Activated T-helper 1 cell treated with anti-CD3 and anti-CD28 coated beads, Interleukin-12 subunit alpha, Interleukin-12 subunit beta, Interleukin-2, Interleukin-4 antibody, amounts not matched to agents 30 ng/mL and 10 ng/mL and 1 ng/mL, durations not matched to agents 14 hours and 24 hours and 36 hours (primary cell): ENCODE data around the gene IRF9. TPM values are rescaled to one million over a fixed set of nuclear protein-coding genes. Genes with fewer than 3 reads are reported as not detected.

Source experiments
- DNase-seq: peaks from one replicate; pipeline ENCODE4 v3.0.0; 2021; ENCODE audit warnings: low spot score
- H3K27ac Mint-ChIP-seq: one replicate; pipeline ENCODE4 v1.8.0; 2021; ENCODE audit warnings: mild to moderate bottlenecking, mixed read lengths
- H3K27me3 Mint-ChIP-seq: one replicate; pipeline ENCODE4 v1.8.0; 2022; ENCODE audit warnings: mild to moderate bottlenecking, moderate library complexity, mixed read lengths; ENCODE audit not compliant: insufficient read depth
- H3K36me3 Mint-ChIP-seq: one replicate; pipeline ENCODE4 v1.8.0; 2021; ENCODE audit warnings: low read depth, mixed read lengths
- H3K4me1 Mint-ChIP-seq: one replicate; pipeline ENCODE4 v1.8.0; 2021; ENCODE audit warnings: low read depth, mixed read lengths
- H3K4me3 Mint-ChIP-seq: one replicate; pipeline ENCODE4 v1.8.0; 2021; ENCODE audit warnings: mild to moderate bottlenecking, moderate library complexity, mixed read lengths
- H3K9me3 Mint-ChIP-seq: one replicate; pipeline ENCODE4 v1.8.0; 2021; ENCODE audit warnings: mixed read lengths
- intact Hi-C: fragments of 100-400 bp; cut with micrococcal nuclease; formaldehyde crosslinking; loops from one replicate; pipeline ENCODE4 v1.15.1; 2024
- total RNA-seq: library from RNA; stranded (reverse); gene quantifications from 2 replicates; pipeline ENCODE4 v1.2.3, GENCODE V29; 2022

The IRF9 gene
- total RNA-seq, 1 donor from 2014 or later = 152 TPM

GRCh38 chr14:24162093-24162492 is 1.0 kb downstream of the IRF9 start:
- Mint-ChIP-seq H3K4me1 (peaks cover 66% of the 10 kb centered on the region), H3K27me3 (peaks cover 4% of the 10 kb centered on the region)
- intact Hi-C loops = loop anchor here (5.0 kb wide), 1 partner anchor 270 kb away; no protein-coding TSS in a partner anchor

GRCh38 chr14:24164518-24164991 is 3.5 kb downstream of the IRF9 start:
- peak overlapping the region; percentile 99 for H3K4me3 Mint-ChIP-seq
- H3K9me3 Mint-ChIP-seq = no peaks in the 10 kb centered on the region
- H3K36me3 Mint-ChIP-seq = peaks cover 63% of the 10 kb centered on the region
- no peak for DNase-seq
- peaks cover 77% of the 10 kb centered on the region for H3K4me1 Mint-ChIP-seq
- peak overlapping the region; percentile 60 for H3K27ac Mint-ChIP-seq
- intact Hi-C loops = loop anchor here (5.0 kb wide), 1 partner anchor 268 kb away; no protein-coding TSS in a partner anchor
- H3K27me3 Mint-ChIP-seq = peaks cover 4% of the 10 kb centered on the region

More at GRCh38 chr14:24162093-24162492, 1.0 kb downstream of the IRF9 start:
- DNase-seq = no peak
- Mint-ChIP-seq H3K36me3 (peaks cover 62% of the 10 kb centered on the region), H3K9me3 (no peaks in the 10 kb centered on the region), H3K4me3 (peak overlapping the region; percentile 99), H3K27ac (peak overlapping the region; percentile 99)

GRCh38 chr14:24165785-24166184 is 4.7 kb downstream of the IRF9 start:
- H3K27ac Mint-ChIP-seq = peak overlapping the region; percentile 6
- no peaks in the 10 kb centered on the region for H3K9me3 Mint-ChIP-seq
- no peak overlapping the region for H3K4me3 Mint-ChIP-seq
- H3K4me1 Mint-ChIP-seq = peaks cover 70% of the 10 kb centered on the region
- H3K36me3 Mint-ChIP-seq = peaks cover 59% of the 10 kb centered on the region
- intact Hi-C loops = no loop called here
- H3K27me3 Mint-ChIP-seq = peaks cover 3% of the 10 kb centered on the region
- no peak for DNase-seq

- peaks cover 50% of the 10 kb centered on the region for H3K36me3 Mint-ChIP-seq
- no peak overlapping the region for H3K4me3 Mint-ChIP-seq
- peak overlapping the region; percentile 75 for H3K27ac Mint-ChIP-seq
- no peaks in the 10 kb centered on the region for H3K9me3 Mint-ChIP-seq
- intact Hi-C loops = no loop called here
- DNase-seq = no peak
- no peaks in the 10 kb centered on the region for H3K27me3 Mint-ChIP-seq
- H3K4me1 Mint-ChIP-seq = peaks cover 60% of the 10 kb centered on the region
These were observed 6.5 kb downstream of the IRF9 start for GRCh38 chr14:24167469-24168114.

- Mint-ChIP-seq H3K4me1 (peaks cover 24% of the 10 kb centered on the region), H3K36me3 (peaks cover 38% of the 10 kb centered on the region)
- intact Hi-C loops = no loop called here
These were observed 10.6 kb downstream of the IRF9 start, which contains the start of gene REC8 for GRCh38 chr14:24171422-24172260. TSS of gene REC8 (plus strand) at chr14:24172080. CDS start at chr14:24172553, 473 bp downstream.

GRCh38 chr14:24172261-24172860 is 11.3 kb downstream of the IRF9 start:
- peaks cover 20% of the 10 kb centered on the region for H3K4me1 Mint-ChIP-seq
- no peaks in the 10 kb centered on the region for H3K27me3 Mint-ChIP-seq
- peak overlapping the region; percentile 55 for H3K27ac Mint-ChIP-seq

More at GRCh38 chr14:24171422-24172260, 10.6 kb downstream of the IRF9 start, which contains the start of gene REC8:
- H3K27ac Mint-ChIP-seq = peak within 1 kb of the TSS; percentile 55
- no peaks in the 10 kb centered on the region for H3K27me3 Mint-ChIP-seq
- DNase-seq = no peak
- H3K9me3 Mint-ChIP-seq = no peaks in the 10 kb centered on the region
- peak within 1 kb of the TSS; percentile 65 for H3K4me3 Mint-ChIP-seq

GRCh38 chr14:24172871-24173281 is 11.8 kb downstream of the IRF9 start:
- Mint-ChIP-seq H3K4me3 (no peak overlapping the region), H3K9me3 (no peaks in the 10 kb centered on the region), H3K27me3 (no peaks in the 10 kb centered on the region), H3K4me1 (peaks cover 16% of the 10 kb centered on the region), H3K36me3 (peaks cover 39% of the 10 kb centered on the region), H3K27ac (no peak overlapping the region)
- no peak for DNase-seq
- intact Hi-C loops = no loop called here

More at GRCh38 chr14:24172261-24172860, 11.3 kb downstream of the IRF9 start:
- no peaks in the 10 kb centered on the region for H3K9me3 Mint-ChIP-seq
- no peak for DNase-seq
- peaks cover 41% of the 10 kb centered on the region for H3K36me3 Mint-ChIP-seq
- peak overlapping the region; percentile 37 for H3K4me3 Mint-ChIP-seq
- intact Hi-C loops = no loop called here

GRCh38 chr14:24176599-24176998 is 15.5 kb downstream of the IRF9 start:
- Mint-ChIP-seq H3K4me1 (peaks cover 1% of the 10 kb centered on the region), H3K36me3 (peaks cover 52% of the 10 kb centered on the region), H3K4me3 (no peak overlapping the region), H3K9me3 (no peaks in the 10 kb centered on the region), H3K27me3 (no peaks in the 10 kb centered on the region), H3K27ac (no peak overlapping the region)
- no peak for DNase-seq
- intact Hi-C loops = no loop called here

GRCh38 chr14:24177041-24177825 is 16.2 kb downstream of the IRF9 start:
- H3K36me3 Mint-ChIP-seq = peaks cover 57% of the 10 kb centered on the region
- no peaks in the 10 kb centered on the region for H3K4me1 Mint-ChIP-seq
- intact Hi-C loops = no loop called here
- H3K4me3 Mint-ChIP-seq = no peak overlapping the region
- no peak for DNase-seq
- H3K9me3 Mint-ChIP-seq = no peaks in the 10 kb centered on the region
- H3K27ac Mint-ChIP-seq = peak overlapping the region; percentile 38
- no peaks in the 10 kb centered on the region for H3K27me3 Mint-ChIP-seq

- Mint-ChIP-seq H3K4me3 (no peak overlapping the region), H3K4me1 (no peaks in the 10 kb centered on the region), H3K27me3 (no peaks in the 10 kb centered on the region), H3K27ac (peak overlapping the region; percentile 38), H3K36me3 (peaks cover 60% of the 10 kb centered on the region), H3K9me3 (no peaks in the 10 kb centered on the region)
- intact Hi-C loops = no loop called here
- no peak for DNase-seq
These were observed 16.8 kb downstream of the IRF9 start for GRCh38 chr14:24177891-24178290.

- DNase-seq = no peak
- intact Hi-C loops = no loop called here
- Mint-ChIP-seq H3K4me3 (no peak overlapping the region), H3K9me3 (no peaks in the 10 kb centered on the region), H3K4me1 (no peaks in the 10 kb centered on the region), H3K27me3 (no peaks in the 10 kb centered on the region), H3K36me3 (peaks cover 66% of the 10 kb centered on the region), H3K27ac (no peak overlapping the region)
These were observed 17.5 kb downstream of the IRF9 start for GRCh38 chr14:24178399-24179178.
